ENCODE data around the gene SYT12. TPM values are rescaled to one million over a fixed set of nuclear protein-coding genes. Genes with fewer than 3 reads are reported as not detected.

The SYT12 gene
- total RNA-seq, result under 0.01 and 2.0 TPM in 2 replicates

GRCh38 chr11:67022961-67023956 lies at the start of gene SYT12:
Gene SYT12 (plus strand): TSS chr11:67023134. CDS start chr11:67030145, 7,011 bp downstream.

DNA sequence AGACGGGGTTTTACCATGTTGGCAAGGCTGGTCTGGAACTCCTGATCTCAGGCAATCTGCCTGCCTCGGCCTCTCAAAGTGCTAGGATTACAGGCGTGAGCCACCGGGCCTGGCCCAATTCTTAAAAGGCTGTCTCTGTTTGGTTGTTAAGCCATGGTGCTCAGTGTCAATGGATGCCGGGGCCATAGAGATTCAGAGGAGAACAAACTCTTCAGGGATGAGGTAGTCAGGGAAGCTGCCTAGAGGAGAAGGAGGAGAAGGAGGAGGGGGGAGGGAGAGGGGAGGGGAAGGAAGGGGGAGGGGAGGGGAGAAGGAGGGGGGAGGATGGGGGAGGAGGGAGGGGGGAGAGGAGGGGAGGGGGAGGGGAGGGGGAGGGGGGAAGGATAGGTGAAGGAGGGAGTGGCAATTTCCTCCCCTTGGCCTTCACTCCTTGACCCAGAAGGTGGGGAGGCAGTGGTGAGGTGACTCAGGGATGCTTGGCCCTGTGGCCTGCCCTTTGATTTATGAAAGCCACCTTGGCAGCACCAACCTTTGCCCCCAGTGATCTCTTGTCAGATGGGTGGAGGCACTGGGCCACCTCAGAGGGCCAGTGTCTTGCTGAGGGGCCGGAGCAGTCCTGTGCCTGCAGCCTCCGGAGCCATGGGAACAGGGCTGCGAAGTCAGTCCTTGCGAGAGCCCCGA lies 48.1 kb upstream of the SYT12 start, which contains the start of gene C11orf86:
TSS of gene C11orf86 (plus strand) at position 581 of the 681 bp plus-strand sequence. CDS start at position 640, 59 bp downstream.

GRCh38 chr11:67056267-67057204 lies 33.6 kb downstream of the SYT12 start, which contains the start of gene RHOD:
Gene RHOD (plus strand): TSS chr11:67056847. CDS start chr11:67056903, 56 bp downstream.

Other genes starting within 250 kb of the SYT12 start
- gene RCE1, start 179.7 kb upstream of the SYT12 start, total RNA-seq, result 21.0 and 25.2 TPM in 2 replicates
- 11.6 and 26.6 TPM in 2 replicates for gene LRFN4, start 166.1 kb upstream of the SYT12 start, total RNA-seq
- gene PC, start 64.8 kb upstream of the SYT12 start, total RNA-seq, result 39.2 and 56.5 TPM in 2 replicates
- gene C11orf86, start 47.8 kb upstream of the SYT12 start, total RNA-seq, result not detected in 2 replicates
- 7.6 and 22.1 TPM in 2 replicates for gene RHOD, start 33.7 kb downstream of the SYT12 start, total RNA-seq
- 48.1 and 62.0 TPM in 2 replicates for gene KDM2A, start 96.1 kb downstream of the SYT12 start, total RNA-seq
- 26.3 and 47.2 TPM in 2 replicates for gene GRK2, start 243.3 kb downstream of the SYT12 start, total RNA-seq

Measured in placental pericyte (primary cell).